ENCODE results near the gene IFTAP. TPM values are rescaled to one million over a fixed set of nuclear protein-coding genes. Genes with fewer than 3 reads are reported as not detected.

The IFTAP gene
- total RNA-seq, 4 donors from 2014 or later, result 1.5 to 14.9 (median 8.6) TPM

DNA sequence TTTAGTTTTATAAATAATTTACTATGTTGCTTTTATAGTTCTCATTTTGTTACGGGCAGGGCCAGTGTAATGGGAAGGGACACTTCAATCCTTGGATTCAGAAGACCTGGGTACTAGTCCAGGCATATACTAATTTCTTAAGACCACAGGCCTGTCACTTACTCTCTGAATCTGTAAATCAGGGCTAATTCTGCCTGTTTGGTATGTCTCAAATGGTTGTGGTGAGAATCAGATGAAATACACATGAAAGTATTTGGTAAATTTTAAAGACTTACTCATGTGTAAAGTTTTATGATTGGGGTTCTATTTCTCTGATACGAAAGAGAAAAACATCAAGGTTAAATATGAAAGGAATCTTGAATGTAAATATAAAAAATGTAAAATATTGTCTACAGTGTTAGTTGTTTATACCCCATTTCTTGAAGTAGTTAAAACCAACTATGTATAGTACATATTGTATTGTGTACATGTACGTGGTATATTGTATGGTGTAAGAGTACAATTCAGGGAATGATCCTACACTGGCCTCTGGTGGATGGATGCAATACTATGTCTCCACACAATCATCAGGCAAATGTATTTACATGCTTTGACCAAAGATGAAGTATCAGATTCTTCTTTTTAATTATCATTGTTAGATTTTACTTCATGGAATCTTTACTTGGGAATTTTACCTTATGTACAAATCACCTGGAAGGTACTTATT is 28.3 kb downstream of the IFTAP start:
- Histone ChIP-seq H3K9me3 (no peaks in the 10 kb centered on the region), H3K4me1 (no peaks in the 10 kb centered on the region), H3K27ac (no peak overlapping the region), H3K36me3 (no peaks in the 10 kb centered on the region), H3K27me3 (no peaks in the 10 kb centered on the region), H3K4me3 (no peak overlapping the region)
- DNase-seq, result no peak
- TF ChIP-seq POLR2A (IDR thresholded peaks at IDR 0.05), result no peak
- TF ChIP-seq, protein P1, sequence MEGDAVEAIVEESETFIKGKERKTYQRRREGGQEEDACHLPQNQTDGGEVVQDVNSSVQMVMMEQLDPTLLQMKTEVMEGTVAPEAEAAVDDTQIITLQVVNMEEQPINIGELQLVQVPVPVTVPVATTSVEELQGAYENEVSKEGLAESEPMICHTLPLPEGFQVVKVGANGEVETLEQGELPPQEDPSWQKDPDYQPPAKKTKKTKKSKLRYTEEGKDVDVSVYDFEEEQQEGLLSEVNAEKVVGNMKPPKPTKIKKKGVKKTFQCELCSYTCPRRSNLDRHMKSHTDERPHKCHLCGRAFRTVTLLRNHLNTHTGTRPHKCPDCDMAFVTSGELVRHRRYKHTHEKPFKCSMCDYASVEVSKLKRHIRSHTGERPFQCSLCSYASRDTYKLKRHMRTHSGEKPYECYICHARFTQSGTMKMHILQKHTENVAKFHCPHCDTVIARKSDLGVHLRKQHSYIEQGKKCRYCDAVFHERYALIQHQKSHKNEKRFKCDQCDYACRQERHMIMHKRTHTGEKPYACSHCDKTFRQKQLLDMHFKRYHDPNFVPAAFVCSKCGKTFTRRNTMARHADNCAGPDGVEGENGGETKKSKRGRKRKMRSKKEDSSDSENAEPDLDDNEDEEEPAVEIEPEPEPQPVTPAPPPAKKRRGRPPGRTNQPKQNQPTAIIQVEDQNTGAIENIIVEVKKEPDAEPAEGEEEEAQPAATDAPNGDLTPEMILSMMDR (IDR thresholded peaks at IDR 0.05), result peak in 3 of 6 experiments; percentile 49 to 58 (median 51)

DNA sequence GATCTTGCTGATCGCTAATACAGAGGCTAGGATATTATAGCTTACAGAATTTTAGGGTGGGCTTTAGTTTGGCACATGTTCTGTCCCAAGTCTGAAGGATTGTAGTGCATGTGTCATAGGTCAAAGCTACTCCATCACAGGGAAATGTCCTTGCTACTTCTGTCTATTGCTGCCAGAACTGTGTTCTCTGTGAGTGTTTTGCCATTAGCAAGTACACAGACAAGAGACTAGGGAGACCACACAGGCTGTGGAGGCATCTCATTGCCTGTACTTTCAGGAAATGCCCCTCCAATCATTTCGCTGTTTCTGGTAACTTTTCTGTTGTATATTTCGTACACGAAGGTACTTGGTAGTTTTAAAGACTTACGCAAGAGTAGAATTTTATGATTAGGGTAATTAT is 29.2 kb downstream of the IFTAP start:
- H3K36me3 ChIP-seq, result no peaks in the 10 kb centered on the region
- H3K4me1 ChIP-seq, result no peaks in the 10 kb centered on the region
- H3K27ac ChIP-seq, result no peak overlapping the region
- no peak for DNase-seq
- no peaks in the 10 kb centered on the region for H3K27me3 ChIP-seq
- H3K9me3 ChIP-seq, result no peaks in the 10 kb centered on the region
- TF ChIP-seq POLR2A (IDR thresholded peaks at IDR 0.05), result no peak
- TF ChIP-seq, protein P1 (IDR thresholded peaks at IDR 0.05), result no peak
- no peak overlapping the region for H3K4me3 ChIP-seq

DNA sequence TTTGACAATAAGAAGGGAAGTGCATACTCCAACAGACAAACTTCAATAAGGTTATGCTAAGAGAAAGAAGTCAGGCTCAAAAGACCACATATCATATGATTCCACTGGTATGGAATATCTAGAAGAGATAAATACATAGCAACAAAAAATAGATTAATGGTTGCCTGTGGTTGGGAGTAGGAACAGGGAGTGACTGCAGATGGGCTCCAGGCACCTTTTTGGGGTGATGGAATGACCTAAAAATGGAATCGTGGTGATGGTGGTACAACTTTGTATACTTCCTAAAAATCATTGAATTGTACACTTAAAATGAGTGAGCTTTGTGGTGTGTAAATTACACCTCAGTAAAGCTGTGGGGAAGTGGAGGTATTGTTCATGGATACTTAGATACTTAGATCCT is 32.7 kb downstream of the IFTAP start:
- no peak overlapping the region for H3K4me3 ChIP-seq
- TF ChIP-seq, protein P1 (IDR thresholded peaks at IDR 0.05), result no peak
- no peak for TF ChIP-seq POLR2A (IDR thresholded peaks at IDR 0.05)
- no peaks in the 10 kb centered on the region for H3K4me1 ChIP-seq

DNA sequence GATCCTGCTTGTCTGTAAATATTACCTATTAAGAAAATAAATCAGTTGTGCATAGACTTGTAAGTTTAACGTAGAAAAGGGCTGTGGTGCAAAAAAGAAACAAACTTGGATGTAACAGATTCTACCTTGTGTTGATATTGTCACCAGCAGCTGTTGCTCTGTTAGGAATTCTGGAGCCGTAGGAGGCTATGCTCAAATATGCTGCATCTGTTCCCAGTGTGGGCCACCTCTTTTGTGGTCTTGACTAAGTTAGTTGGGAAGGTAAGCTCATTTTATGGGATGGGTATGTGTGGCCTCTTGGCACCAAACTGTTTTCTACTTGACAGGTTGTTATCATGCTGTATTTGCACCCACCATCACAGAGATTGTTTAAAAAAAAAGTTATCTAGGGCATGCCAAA is 33.2 kb downstream of the IFTAP start:
- TF ChIP-seq, protein P1 (IDR thresholded peaks at IDR 0.05), result no peak
- TF ChIP-seq POLR2A (IDR thresholded peaks at IDR 0.05), result no peak
- H3K4me3 ChIP-seq, result no peak overlapping the region
- no peaks in the 10 kb centered on the region for H3K27me3 ChIP-seq
- H3K36me3 ChIP-seq, result no peaks in the 10 kb centered on the region
- no peaks in the 10 kb centered on the region for H3K4me1 ChIP-seq
- no peak overlapping the region for H3K27ac ChIP-seq
- H3K9me3 ChIP-seq, result no peaks in the 10 kb centered on the region
- no peak for DNase-seq

More for the DNA sequence above, 32.7 kb downstream of the IFTAP start:
- no peaks in the 10 kb centered on the region for H3K27me3 ChIP-seq
- no peak overlapping the region for H3K27ac ChIP-seq
- H3K9me3 ChIP-seq, result no peaks in the 10 kb centered on the region
- H3K36me3 ChIP-seq, result no peaks in the 10 kb centered on the region
- no peak for DNase-seq

DNA sequence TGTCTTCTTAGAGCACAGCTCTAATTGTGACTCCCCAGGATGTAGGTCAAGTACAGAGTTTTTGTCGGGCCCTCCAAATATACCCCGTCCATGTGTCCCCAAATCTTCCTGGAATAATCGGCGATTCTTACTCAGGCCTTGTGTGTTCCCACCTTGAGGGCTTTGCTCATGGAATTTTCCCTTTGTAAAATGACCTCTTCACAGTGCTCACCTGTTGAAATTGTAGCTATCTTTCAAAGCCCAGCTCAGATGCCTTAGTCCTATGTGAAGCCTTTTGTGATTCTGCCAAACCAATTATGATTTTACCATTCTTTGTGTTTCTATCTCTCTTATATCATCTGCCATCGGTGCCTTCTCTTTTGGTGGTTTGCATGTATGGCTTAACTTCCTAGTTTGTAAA is 33.8 kb downstream of the IFTAP start:
- Histone ChIP-seq H3K9me3 (no peaks in the 10 kb centered on the region), H3K4me1 (no peaks in the 10 kb centered on the region), H3K4me3 (no peak overlapping the region), H3K27ac (no peak overlapping the region), H3K27me3 (no peaks in the 10 kb centered on the region), H3K36me3 (no peaks in the 10 kb centered on the region)
- TF ChIP-seq POLR2A (IDR thresholded peaks at IDR 0.05), result no peak
- TF ChIP-seq, protein P1 (IDR thresholded peaks at IDR 0.05), result no peak
- DNase-seq, result no peak

Data from Peyer's patch (tissue), 4 donors.